Esophagus muscularis mucosa (tissue), 4 donors: ENCODE results near the gene FCGR3B. TPM values are rescaled to one million over a fixed set of nuclear protein-coding genes. Genes with fewer than 3 reads are reported as not detected.
"Not testable (repeated sequence)": the region's sequence is repeated elsewhere in the genome, so short reads cannot be mapped to it uniquely, and the experiment has no call there.

Source experiments
- DNase-seq: peaks from one replicate; pipeline ENCODE4 v3.0.0-alpha.2; 2017; ENCODE audit errors: extremely low spot score
- H3K27ac ChIP-seq, 4 donors: fragments of 200-600 bp; sonication (generic); replicated peaks in 1 of 4; 1 replicate in 3 of 4; 2 replicates in 1 of 4; pipeline ENCODE4 v1.5.1; 2016 to 2019; ENCODE audit warnings: mild to moderate bottlenecking in 1 of 4
- H3K27me3 ChIP-seq, 4 donors: fragments of 200-600 bp; sonication (generic); one replicate each; pipeline versions ENCODE4 v1.5.1 to v1.6.0; 2016 to 2019
- H3K36me3 ChIP-seq, 4 donors: fragments of 200-600 bp; sonication (generic); one replicate each; pipeline ENCODE4 v1.5.1; 2016 to 2019
- H3K4me1 ChIP-seq, 4 donors: fragments of 200-600 bp; sonication (generic); one replicate each; pipeline ENCODE4 v1.5.1; 2016 to 2019
- H3K4me3 ChIP-seq, 4 donors: fragments of 200-600 bp; sonication (generic); 1 replicate in 2 of 4; 2 replicates in 2 of 4; pipeline ENCODE4 v1.5.1; 2016 to 2019; ENCODE audit warnings: mild to moderate bottlenecking in 4 of 4, moderate library complexity in 1 of 4
- H3K9me3 ChIP-seq, 4 donors: fragments of 200-600 bp; sonication (generic); 1 replicate in 3 of 4; 2 replicates in 1 of 4; pipeline ENCODE4 v1.5.1; 2016 to 2019
- WGBS: methylation state at CpG from one replicate; pipeline ENCODE4 v1.1.5; 2018; 5-methylcytosine and 5-hydroxymethylcytosine counted together
- intact Hi-C: fragments of 100-400 bp; cut with DNase I; formaldehyde crosslinking; loops from one replicate; pipeline ENCODE4 v1.15.1; 2023
- total RNA-seq, 4 donors: library from RNA; depleted of rRNA; stranded (reverse); fragments of >200 nt; gene quantifications; one replicate each; pipeline versions ENCODE4 v1.1.0 to v1.2.1, GENCODE V29; 2016

The FCGR3B gene
- total RNA-seq, 4 donors from 2014 or later = 0.17 to 5.0 (median 2.1) TPM; not detected in 1

GRCh38 chr1:161671045-161672020 is 40.4 kb upstream of the FCGR3B start:
- H3K4me3 ChIP-seq, H3K4me1 ChIP-seq, intact Hi-C loops, H3K36me3 ChIP-seq, DNase-seq, H3K27ac ChIP-seq, H3K27me3 ChIP-seq, H3K9me3 ChIP-seq: not testable (repeated sequence)
- 63% methylated on average over 8 of the region's 15 CpGs for WGBS

- H3K4me1 ChIP-seq, DNase-seq, intact Hi-C loops, H3K27ac ChIP-seq, H3K36me3 ChIP-seq, H3K4me3 ChIP-seq, H3K9me3 ChIP-seq, H3K27me3 ChIP-seq: not testable (repeated sequence)
- WGBS = no CpG with 5 or more reads among the region's 4 CpGs
These were observed 33.7 kb upstream of the FCGR3B start for GRCh38 chr1:161664689-161665088.

GRCh38 chr1:161663569-161663968 is 32.6 kb upstream of the FCGR3B start:
- H3K27me3 ChIP-seq, intact Hi-C loops, H3K27ac ChIP-seq, H3K9me3 ChIP-seq, H3K36me3 ChIP-seq, H3K4me3 ChIP-seq, H3K4me1 ChIP-seq, DNase-seq: not testable (repeated sequence)
- WGBS = no CpG with 5 or more reads among the region's 1 CpG

DNA sequence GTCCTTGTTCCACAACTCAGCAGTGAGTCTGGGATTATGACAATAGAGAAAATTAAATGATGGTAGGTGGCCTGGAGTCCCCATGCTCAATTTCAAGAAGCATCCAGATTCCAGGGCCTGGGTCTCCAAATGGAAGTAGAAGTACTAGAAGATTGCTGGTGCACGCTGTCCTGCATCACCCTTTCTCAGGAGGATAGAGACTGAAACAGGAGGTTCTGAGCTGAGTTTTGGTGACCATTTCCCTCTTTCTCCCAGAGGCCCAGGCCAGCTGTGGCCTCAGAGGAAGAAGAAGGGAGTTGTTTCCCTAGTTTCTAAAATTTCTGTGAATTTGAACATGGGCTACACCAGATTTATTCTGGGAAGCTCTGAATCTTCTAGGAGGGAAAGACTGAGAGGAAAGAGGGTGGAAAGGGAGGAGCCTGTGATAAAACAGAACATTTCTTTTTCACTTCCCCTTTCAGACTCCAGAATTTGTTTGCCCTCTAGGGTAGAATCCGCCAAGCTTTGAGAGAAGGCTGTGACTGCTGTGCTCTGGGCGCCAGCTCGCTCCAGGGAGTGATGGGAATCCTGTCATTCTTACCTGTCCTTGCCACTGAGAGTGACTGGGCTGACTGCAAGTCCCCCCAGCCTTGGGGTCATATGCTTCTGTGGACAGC is 31.8 kb upstream of the FCGR3B start, which contains the start of gene FCGR2B:
Gene FCGR2B, plus strand, starts transcription at position 460 of the 656 bp plus-strand sequence. Its CDS starts 99 bp downstream, at position 559.
- H3K27me3 ChIP-seq, H3K36me3 ChIP-seq, intact Hi-C loops, DNase-seq, H3K9me3 ChIP-seq, H3K4me1 ChIP-seq, H3K27ac ChIP-seq, H3K4me3 ChIP-seq: not testable (repeated sequence)
- no CpG with 5 or more reads among the region's 4 CpGs for WGBS

- WGBS = no CpG with 5 or more reads among the region's 9 CpGs
- intact Hi-C loops, H3K4me3 ChIP-seq, DNase-seq, H3K9me3 ChIP-seq, H3K36me3 ChIP-seq, H3K27me3 ChIP-seq, H3K27ac ChIP-seq, H3K4me1 ChIP-seq: not testable (repeated sequence)
These were observed 30.8 kb upstream of the FCGR3B start for GRCh38 chr1:161661660-161662311.

GRCh38 chr1:161658524-161658923 is 27.5 kb upstream of the FCGR3B start:
- H3K4me3 ChIP-seq, H3K27ac ChIP-seq, H3K27me3 ChIP-seq, H3K36me3 ChIP-seq, DNase-seq, H3K9me3 ChIP-seq, H3K4me1 ChIP-seq, intact Hi-C loops: not testable (repeated sequence)

GRCh38 chr1:161653971-161654370 is 23.0 kb upstream of the FCGR3B start:
- not testable (repeated sequence) for H3K36me3 ChIP-seq, H3K4me3 ChIP-seq
- 77% methylated on average over 6 of the region's 6 CpGs for WGBS

GRCh38 chr1:161653541-161653940 is 22.6 kb upstream of the FCGR3B start:
- 63% methylated on average over 2 of the region's 7 CpGs for WGBS
- H3K4me1 ChIP-seq, H3K9me3 ChIP-seq, H3K27ac ChIP-seq, intact Hi-C loops, H3K4me3 ChIP-seq, DNase-seq, H3K27me3 ChIP-seq, H3K36me3 ChIP-seq: not testable (repeated sequence)

More at GRCh38 chr1:161653971-161654370, 23.0 kb upstream of the FCGR3B start:
- H3K4me1 ChIP-seq, H3K27ac ChIP-seq, DNase-seq, H3K27me3 ChIP-seq, H3K9me3 ChIP-seq, intact Hi-C loops: not testable (repeated sequence)
